Common myeloid progenitor, CD34-positive (primary cell): ENCODE data around the gene SLC25A25.
A peak's percentile ranks its signal among the peaks of the same experiment; 100 is the strongest.

ENCODE experiments used
- CTCF ChIA-PET: fragments of 350-600 bp; sonication (Branson Sonifier 250); formaldehyde crosslinking; loops from one replicate; lab custom pipeline; 2021; ENCODE audit warnings: antibody characterized with exemption; lab: Charles Lee
- POLR2A ChIA-PET: fragments of 350-600 bp; sonication (Branson Sonifier 250); formaldehyde crosslinking; loops from one replicate; lab custom pipeline; 2021; ENCODE audit warnings: antibody characterized with exemption; lab: Charles Lee
- DNase-seq, 3 donors: peaks; one replicate each; pipeline versions ENCODE4 v3.0.0 to v3.0.0-alpha.2; 2013
- H3K27ac ChIP-seq, 2 experiments: 1 replicate in 1 of 2; 2 replicates in 1 of 2; pipeline ENCODE4 v1.7.0; 2013; ENCODE audit warnings: inconsistent platforms in 2 of 2, low read length in 2 of 2, mild to moderate bottlenecking in 2 of 2, low read depth in 1 of 2, moderate library complexity in 1 of 2; ENCODE audit not compliant: severe bottlenecking in 2 of 2, insufficient read depth in 1 of 2, poor library complexity in 1 of 2
- H3K27me3 ChIP-seq, 5 experiments: replicated peaks in 2 of 5; 1 replicate in 3 of 5; 2 replicates in 2 of 5; pipeline versions ENCODE4 v1.6.1 to v1.7.0; 2013; ENCODE audit warnings: low read length in 4 of 5, mild to moderate bottlenecking in 2 of 5, moderate library complexity in 2 of 5, inconsistent platforms in 1 of 5; ENCODE audit not compliant: insufficient read depth in 5 of 5, control insufficient read depth in 4 of 5
- H3K36me3 ChIP-seq, 4 experiments: 1 replicate in 2 of 4; 2 replicates in 2 of 4; pipeline versions ENCODE4 v1.6.1 to v1.7.0; 2013; ENCODE audit warnings: low read length in 3 of 4, control low read depth in 1 of 4, mild to moderate bottlenecking in 1 of 4; ENCODE audit not compliant: control insufficient read depth in 4 of 4, insufficient read depth in 4 of 4
- H3K4me1 ChIP-seq, 4 experiments: 1 replicate in 3 of 4; 2 replicates in 1 of 4; pipeline versions ENCODE4 v1.6.1 to v1.7.1; 2013; ENCODE audit warnings: low read length in 3 of 4, mild to moderate bottlenecking in 3 of 4, control low read depth in 1 of 4, inconsistent platforms in 1 of 4, moderate library complexity in 1 of 4; ENCODE audit not compliant: control insufficient read depth in 4 of 4, insufficient read depth in 4 of 4; ENCODE audit errors: control extremely low read depth in 1 of 4
- H3K4me3 ChIP-seq, 7 experiments: 1 replicate in 4 of 7; 2 replicates in 3 of 7; pipeline versions ENCODE4 v1.5.1 to v1.7.0; 2013; ENCODE audit warnings: mild to moderate bottlenecking in 7 of 7, low read length in 6 of 7, moderate library complexity in 6 of 7, inconsistent platforms in 2 of 7, low read depth in 2 of 7, control low read depth in 1 of 7; ENCODE audit not compliant: insufficient read depth in 4 of 7, control insufficient read depth in 1 of 7; ENCODE audit errors: extremely low read depth in 1 of 7
- H3K9me3 ChIP-seq, 5 experiments: 1 replicate in 4 of 5; 2 replicates in 1 of 5; pipeline versions ENCODE4 v1.6.1 to v1.7.1; 2013; ENCODE audit warnings: low read length in 4 of 5, mild to moderate bottlenecking in 2 of 5, inconsistent platforms in 1 of 5, low read depth in 1 of 5, moderate library complexity in 1 of 5; ENCODE audit not compliant: control insufficient read depth in 4 of 5, insufficient read depth in 2 of 5; ENCODE audit errors: control extremely low read depth in 1 of 5
- WGBS: methylation state at CpG from one replicate; pipeline ENCODE4 v1.1.5; 2013; ENCODE audit not compliant: insufficient coverage; 5-methylcytosine and 5-hydroxymethylcytosine counted together

The SLC25A25 gene

DNA sequence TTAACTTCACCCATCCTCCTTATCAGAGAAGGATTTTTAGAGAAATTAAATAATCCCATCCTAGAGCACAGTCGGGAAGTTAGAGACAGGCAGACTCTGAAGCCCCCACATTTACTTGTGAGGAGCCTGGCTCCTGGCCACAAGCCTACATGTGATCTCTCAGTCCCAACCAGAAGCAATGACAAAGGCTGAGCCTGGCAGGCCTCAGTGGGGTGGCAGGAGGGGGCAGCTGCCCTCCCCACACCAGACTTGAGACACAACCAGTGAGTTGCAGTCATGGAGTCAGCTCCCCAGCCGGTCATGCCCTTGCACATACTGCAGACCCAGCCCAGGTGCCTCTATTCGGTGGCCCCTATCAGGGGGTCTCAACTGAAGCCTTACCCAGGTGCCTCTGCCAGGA, 11.9 kb upstream of the SLC25A25 start:
- H3K4me1 ChIP-seq, result peaks cover 4 to 16% (median 12%) of the 10 kb centered on the region in 4 experiments
- POLR2A ChIA-PET, result interaction anchor here (1.3 kb wide), 1 partner anchor 11 kb away, joined by 3 read pairs; no protein-coding TSS in a partner anchor
- no peak for DNase-seq

DNA sequence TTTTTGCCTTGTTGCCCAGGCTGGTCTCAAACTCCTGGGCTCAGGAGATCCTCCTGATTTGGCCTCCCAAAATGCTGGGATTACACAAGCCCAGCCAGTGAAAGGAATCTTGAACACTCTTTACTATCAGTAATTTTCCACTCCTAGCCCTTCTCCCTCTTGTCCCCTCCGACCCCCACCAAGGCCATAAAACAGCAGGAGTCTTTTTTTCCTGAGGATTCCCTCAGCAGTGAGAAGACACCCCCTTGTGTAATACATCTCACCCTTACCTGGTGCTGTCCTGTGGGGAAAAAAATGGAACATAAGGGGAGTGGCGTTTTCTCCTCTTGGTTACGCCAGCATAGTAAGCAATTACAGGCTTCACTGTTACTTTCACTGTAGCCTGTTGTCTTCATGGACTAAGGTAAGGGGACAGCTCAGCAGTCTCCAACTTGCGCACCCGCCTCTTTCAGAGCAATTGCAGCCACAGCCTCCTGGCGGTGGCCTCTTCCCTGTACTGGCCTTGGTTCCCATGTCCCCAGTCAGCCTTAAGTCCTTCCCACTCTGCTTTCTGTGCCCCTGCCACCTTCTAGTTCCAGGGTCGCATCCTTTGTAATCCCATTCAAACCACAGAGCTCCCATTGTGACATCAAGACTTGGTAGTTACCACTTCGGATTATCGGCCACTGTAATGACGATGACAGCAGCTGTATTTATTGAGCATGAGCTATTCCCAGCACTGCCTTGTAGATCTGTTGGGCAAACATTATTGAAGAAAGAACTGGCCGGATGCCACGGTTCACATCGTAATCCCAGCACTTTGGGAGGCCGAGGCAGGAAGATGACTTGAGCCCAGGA, 10.9 kb upstream of the SLC25A25 start:
- Histone ChIP-seq H3K27ac (no peak overlapping the region), H3K9me3 (no peaks in the 10 kb centered on the region), H3K36me3 (peaks cover 0 to under 1% (median 0%) of the 10 kb centered on the region in 4 experiments), H3K4me1 (peaks cover 5 to 25% (median 21%) of the 10 kb centered on the region in 4 experiments), H3K27me3 (no peaks in the 10 kb centered on the region), H3K4me3 (no peak overlapping the region)
- CTCF ChIA-PET, result interaction anchor here (1.1 to 3.6 kb wide), 3 partner anchors 17 to 114 kb away, joined by 4 to 9 read pairs (median 4); no protein-coding TSS in a partner anchor
- WGBS, result 98% methylated on average over 13 of the region's 14 CpGs
- POLR2A ChIA-PET, result no interaction called here
- no peak for DNase-seq

More for the DNA sequence above, 11.9 kb upstream of the SLC25A25 start:
- CTCF ChIA-PET, result interaction anchor here (1.0 to 3.6 kb wide), 2 partner anchors 69 to 113 kb away, joined by 3 to 9 read pairs; no protein-coding TSS in a partner anchor
- no peaks in the 10 kb centered on the region for H3K36me3 ChIP-seq
- no peak overlapping the region for H3K27ac ChIP-seq
- H3K27me3 ChIP-seq, result no peaks in the 10 kb centered on the region
- no peaks in the 10 kb centered on the region for H3K9me3 ChIP-seq
- 100% methylated on average over 2 of the region's 3 CpGs for WGBS
- no peak overlapping the region for H3K4me3 ChIP-seq

DNA sequence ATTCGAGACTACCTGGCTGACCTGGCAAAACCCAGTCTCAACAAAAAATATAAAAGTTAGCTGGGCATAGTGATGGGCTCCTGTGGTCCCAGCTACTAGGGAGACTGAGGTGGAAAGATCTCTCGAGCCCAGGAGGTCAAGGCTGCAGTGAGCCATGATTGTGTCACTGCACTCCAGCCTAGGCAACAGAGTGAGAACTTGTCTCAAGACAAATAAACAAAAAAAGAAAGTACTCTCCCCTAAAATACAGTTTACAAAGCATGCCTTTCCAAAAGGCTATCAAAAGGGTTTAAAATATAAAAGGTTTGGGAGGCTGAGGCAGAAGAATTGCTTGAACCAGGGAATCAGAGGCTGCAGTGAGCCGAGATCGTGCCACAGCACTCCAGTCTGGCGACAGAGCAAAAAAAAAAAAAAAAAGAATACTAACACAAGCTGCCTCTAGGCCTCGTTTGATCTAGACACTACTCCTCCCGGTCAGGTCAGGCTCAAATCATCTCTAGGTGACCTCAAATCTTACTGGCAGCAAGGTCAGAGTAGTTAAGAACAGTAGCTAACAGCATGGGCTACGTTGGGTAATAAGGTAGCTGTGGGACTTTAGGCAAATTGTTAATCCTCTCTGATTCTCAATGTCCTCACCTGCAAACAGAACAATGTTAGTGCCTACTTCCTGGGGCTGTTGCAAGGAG, 10.2 kb upstream of the SLC25A25 start:
- H3K4me1 ChIP-seq, result peaks cover 5 to 33% (median 28%) of the 10 kb centered on the region in 4 experiments
- H3K9me3 ChIP-seq, result no peaks in the 10 kb centered on the region
- peaks cover 0 to 8% (median under 1%) of the 10 kb centered on the region in 4 experiments for H3K36me3 ChIP-seq
- no peak for DNase-seq
- ChIA-PET POLR2A (no interaction called here), CTCF (interaction anchor here (1.1 to 3.6 kb wide), 4 partner anchors 12 to 115 kb away, joined by 3 to 9 read pairs (median 4); no protein-coding TSS in a partner anchor)
- H3K4me3 ChIP-seq, result no peak overlapping the region
- WGBS, result 96% methylated on average over 4 of the region's 8 CpGs
- no peak overlapping the region for H3K27ac ChIP-seq
- H3K27me3 ChIP-seq, result no peaks in the 10 kb centered on the region

DNA sequence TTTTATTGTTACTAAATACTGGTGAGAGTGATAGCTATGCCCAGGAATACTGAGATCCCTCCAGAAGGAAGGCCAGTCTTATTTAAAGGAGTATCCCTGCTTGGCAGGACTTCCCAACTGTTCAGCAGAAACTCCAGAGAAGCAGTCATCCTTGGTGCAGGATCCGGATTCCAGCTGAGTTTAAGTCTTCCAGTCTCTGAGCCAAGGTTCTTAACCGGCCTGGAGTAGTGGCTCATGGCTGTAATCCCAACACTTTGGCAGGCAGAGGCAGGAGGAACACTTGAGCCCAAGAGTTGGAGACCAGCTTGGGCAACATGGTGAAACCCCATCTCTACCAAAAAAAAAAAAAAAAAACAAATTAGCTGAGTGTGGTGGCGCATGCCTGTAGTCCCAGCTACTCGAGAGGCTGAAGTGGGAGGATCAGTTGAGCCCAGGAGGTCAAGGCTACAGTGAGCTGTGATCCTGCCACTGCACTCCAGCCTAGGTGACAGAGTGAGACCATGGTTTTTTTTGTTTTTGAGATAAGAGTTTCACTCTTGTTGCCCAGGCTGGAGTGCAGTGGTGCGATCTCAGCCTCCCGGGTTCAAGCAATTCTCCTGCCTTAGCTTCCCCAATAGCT, 8.6 kb upstream of the SLC25A25 start:
- no peak overlapping the region for H3K4me3 ChIP-seq
- 97% methylated on average over 3 of the region's 6 CpGs for WGBS
- POLR2A ChIA-PET, result interaction anchor here (0.6 kb wide), 1 partner anchor 117 kb away, joined by 6 read pairs; no protein-coding TSS in a partner anchor
- H3K4me1 ChIP-seq, result peaks cover 5 to 36% (median 31%) of the 10 kb centered on the region in 4 experiments
- H3K27ac ChIP-seq, result no peak overlapping the region
- no peaks in the 10 kb centered on the region for H3K27me3 ChIP-seq
- peaks cover 4 to 15% (median 8%) of the 10 kb centered on the region in 4 experiments for H3K36me3 ChIP-seq
- no peak for DNase-seq
- no peaks in the 10 kb centered on the region for H3K9me3 ChIP-seq
- CTCF ChIA-PET, result interaction anchor here (0.8 to 1.6 kb wide), 3 partner anchors 8 to 116 kb away, joined by 3 to 4 read pairs (median 4); no protein-coding TSS in a partner anchor

DNA sequence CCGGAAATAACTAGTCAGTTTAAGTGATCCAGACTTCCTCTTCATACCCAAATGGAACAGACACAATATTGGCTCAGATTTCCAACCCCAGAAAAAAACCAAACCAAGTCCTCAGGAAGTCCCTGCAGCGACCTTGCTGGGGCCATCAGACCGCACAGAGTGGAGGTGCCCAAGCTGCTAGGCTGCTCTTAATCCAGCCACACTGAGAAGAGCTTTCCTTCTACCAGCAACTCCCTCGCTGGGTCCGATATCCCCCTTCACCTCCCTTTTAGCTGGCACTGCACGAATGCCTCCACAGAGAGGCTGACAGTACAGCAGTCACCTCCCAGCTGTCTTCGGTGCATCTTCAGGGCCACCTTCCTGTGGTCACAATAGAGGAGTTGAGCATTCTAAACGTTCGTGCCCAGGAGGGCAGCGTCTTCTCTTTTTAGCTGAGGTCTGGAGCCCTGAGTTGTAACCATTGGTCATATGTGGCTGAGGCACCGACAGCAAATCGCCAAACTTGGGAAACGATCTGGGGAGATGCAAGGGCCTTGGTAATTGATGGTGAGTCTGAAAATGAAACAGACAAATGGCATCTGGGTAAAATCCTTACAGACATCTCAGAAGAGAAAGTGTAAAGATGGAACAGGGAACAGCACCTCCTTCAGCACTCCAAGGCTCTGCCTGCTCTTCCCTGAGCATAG, 6.6 kb upstream of the SLC25A25 start:
- CTCF ChIA-PET, result interaction anchor here (0.6 to 1.5 kb wide), 7 partner anchors 11 to 496 kb away, joined by 3 to 5 read pairs (median 3); no protein-coding TSS in a partner anchor
- WGBS, result 9% methylated on average over 12 of the region's 13 CpGs
- Histone ChIP-seq H3K27me3 (no peaks in the 10 kb centered on the region), H3K4me1 (peaks cover 5 to 38% (median 32%) of the 10 kb centered on the region in 4 experiments), H3K9me3 (no peaks in the 10 kb centered on the region), H3K36me3 (peaks cover 4 to 15% (median 8%) of the 10 kb centered on the region in 4 experiments), H3K4me3 (peak overlapping the region in 4 of 7 experiments; percentile 22 to 28 (median 25)), H3K27ac (no peak overlapping the region)
- peak; percentile 52 to 84 (median 81) for DNase-seq
- POLR2A ChIA-PET, result interaction anchor here (1.0 kb wide), 1 partner anchor 283 kb away, joined by 3 read pairs; the partner anchor contains the start of gene SH2D3C

DNA sequence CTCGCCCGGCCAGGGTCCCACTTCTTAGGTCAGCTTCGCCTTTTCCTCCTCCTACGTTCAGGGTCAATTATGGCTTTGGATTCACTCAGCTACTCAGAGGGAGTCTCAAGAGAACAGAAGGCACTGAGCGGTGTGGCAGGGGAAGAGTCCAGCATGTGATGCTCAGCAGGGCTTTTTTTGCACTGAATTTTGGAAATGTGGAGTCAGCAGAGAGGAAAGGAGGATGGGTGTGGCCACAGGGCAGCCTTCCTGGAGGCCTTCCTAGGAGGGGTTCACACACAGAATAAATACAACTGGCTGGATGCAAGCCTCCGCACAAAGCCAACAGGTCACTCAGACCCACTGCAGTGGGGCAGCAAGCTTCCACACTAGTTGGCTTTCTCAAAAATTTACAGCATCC, 5.8 kb upstream of the SLC25A25 start:
- H3K27me3 ChIP-seq, result no peaks in the 10 kb centered on the region
- no peak overlapping the region for H3K27ac ChIP-seq
- ChIA-PET POLR2A (no interaction called here), CTCF (interaction anchor here (0.7 to 1.5 kb wide), 6 partner anchors 10 to 496 kb away, joined by 3 to 4 read pairs (median 3); no protein-coding TSS in a partner anchor)
- no peaks in the 10 kb centered on the region for H3K9me3 ChIP-seq
- WGBS, result 83% methylated on average over 6 of the region's 6 CpGs
- no peak overlapping the region for H3K4me3 ChIP-seq
- peaks cover 5 to 45% (median 39%) of the 10 kb centered on the region in 4 experiments for H3K4me1 ChIP-seq
- peaks cover 4 to 15% (median 8%) of the 10 kb centered on the region in 4 experiments for H3K36me3 ChIP-seq
- DNase-seq, result no peak
